Measurements from ENCODE around the gene SLC29A1.

SLC29A1 gene

DNA sequence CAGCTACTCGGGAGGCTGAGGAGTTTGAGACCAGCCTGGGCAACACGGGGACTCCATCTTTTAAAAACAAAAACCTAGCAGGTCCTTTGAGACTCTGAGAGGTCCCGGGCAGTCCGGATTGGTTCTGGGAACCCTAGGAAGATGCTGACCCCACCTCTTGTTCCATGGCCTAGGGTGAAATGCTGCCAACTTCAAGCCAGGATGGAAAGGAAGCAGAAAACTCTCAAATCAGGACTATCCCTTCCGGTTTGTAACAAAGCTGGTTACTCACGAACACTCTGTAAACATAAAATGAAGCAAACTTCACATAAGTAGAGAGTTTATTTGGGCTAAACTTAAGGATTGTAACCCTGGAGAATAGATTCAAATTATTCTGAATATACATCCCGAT lies 36.8 kb upstream of the SLC29A1 start:
- Histone ChIP-seq H3K27me3 (ENCODE audit: insufficient read depth, poor library complexity, severe bottlenecking) (no peaks in the 10 kb centered on the region), H3K4me3 (replicated peaks; ENCODE audit: insufficient read depth, low read length) (no peak overlapping the region), H3K27ac (replicated peaks) (no peak overlapping the region)
- no peak for DNase-seq (ENCODE audit: low read depth in 1 of 2, low spot score in 1 of 2)
- TF ChIP-seq POLR2AphosphoS5 (IDR thresholded peaks at IDR 0.05; ENCODE audit: low read depth): no peak
- no peak for TF ChIP-seq GABPA (IDR thresholded peaks at IDR 0.05; ENCODE audit: low read depth)
- no peak for TF ChIP-seq SPI1 (IDR thresholded peaks at IDR 0.05; ENCODE audit: borderline replicate concordance, low read depth)
- no peak for TF ChIP-seq CTCF (IDR thresholded peaks at IDR 0.05; ENCODE audit: insufficient read depth, low read length)
- TF ChIP-seq, protein P1, sequence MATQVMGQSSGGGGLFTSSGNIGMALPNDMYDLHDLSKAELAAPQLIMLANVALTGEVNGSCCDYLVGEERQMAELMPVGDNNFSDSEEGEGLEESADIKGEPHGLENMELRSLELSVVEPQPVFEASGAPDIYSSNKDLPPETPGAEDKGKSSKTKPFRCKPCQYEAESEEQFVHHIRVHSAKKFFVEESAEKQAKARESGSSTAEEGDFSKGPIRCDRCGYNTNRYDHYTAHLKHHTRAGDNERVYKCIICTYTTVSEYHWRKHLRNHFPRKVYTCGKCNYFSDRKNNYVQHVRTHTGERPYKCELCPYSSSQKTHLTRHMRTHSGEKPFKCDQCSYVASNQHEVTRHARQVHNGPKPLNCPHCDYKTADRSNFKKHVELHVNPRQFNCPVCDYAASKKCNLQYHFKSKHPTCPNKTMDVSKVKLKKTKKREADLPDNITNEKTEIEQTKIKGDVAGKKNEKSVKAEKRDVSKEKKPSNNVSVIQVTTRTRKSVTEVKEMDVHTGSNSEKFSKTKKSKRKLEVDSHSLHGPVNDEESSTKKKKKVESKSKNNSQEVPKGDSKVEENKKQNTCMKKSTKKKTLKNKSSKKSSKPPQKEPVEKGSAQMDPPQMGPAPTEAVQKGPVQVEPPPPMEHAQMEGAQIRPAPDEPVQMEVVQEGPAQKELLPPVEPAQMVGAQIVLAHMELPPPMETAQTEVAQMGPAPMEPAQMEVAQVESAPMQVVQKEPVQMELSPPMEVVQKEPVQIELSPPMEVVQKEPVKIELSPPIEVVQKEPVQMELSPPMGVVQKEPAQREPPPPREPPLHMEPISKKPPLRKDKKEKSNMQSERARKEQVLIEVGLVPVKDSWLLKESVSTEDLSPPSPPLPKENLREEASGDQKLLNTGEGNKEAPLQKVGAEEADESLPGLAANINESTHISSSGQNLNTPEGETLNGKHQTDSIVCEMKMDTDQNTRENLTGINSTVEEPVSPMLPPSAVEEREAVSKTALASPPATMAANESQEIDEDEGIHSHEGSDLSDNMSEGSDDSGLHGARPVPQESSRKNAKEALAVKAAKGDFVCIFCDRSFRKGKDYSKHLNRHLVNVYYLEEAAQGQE (IDR thresholded peaks at IDR 0.05; ENCODE audit: insufficient replicate concordance, low read depth): no peak

DNA sequence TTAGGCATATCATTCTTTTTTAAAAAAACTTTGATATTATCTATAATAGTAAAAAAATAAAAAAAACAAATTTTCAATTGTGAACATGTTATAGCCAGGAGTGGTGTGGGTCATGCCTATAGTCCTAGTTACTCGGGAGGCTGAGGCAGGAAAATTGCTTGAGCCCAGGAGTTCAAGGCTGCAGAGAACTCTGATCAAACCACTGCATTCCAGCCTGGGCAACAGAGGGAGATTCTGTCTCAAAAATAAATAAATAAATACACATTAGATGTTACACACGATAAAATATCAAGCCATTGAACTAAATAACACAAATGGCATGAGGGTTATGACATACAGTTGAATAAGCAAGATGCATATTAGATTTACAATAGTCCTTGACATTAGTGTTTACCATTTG lies 34.6 kb upstream of the SLC29A1 start:
- no peak overlapping the region for H3K27ac ChIP-seq (replicated peaks)
- DNase-seq (ENCODE audit: low read depth in 1 of 2, low spot score in 1 of 2): no peak
- no peak for TF ChIP-seq CTCF (IDR thresholded peaks at IDR 0.05; ENCODE audit: insufficient read depth, low read length)
- TF ChIP-seq POLR2AphosphoS5 (IDR thresholded peaks at IDR 0.05; ENCODE audit: low read depth): no peak
- no peak for TF ChIP-seq SPI1 (IDR thresholded peaks at IDR 0.05; ENCODE audit: borderline replicate concordance, low read depth)
- TF ChIP-seq, protein P1 (IDR thresholded peaks at IDR 0.05; ENCODE audit: insufficient replicate concordance, low read depth): no peak
- TF ChIP-seq GABPA (IDR thresholded peaks at IDR 0.05; ENCODE audit: low read depth): no peak
- H3K4me3 ChIP-seq (replicated peaks; ENCODE audit: insufficient read depth, low read length): no peak overlapping the region
- H3K27me3 ChIP-seq (ENCODE audit: insufficient read depth, poor library complexity, severe bottlenecking): no peaks in the 10 kb centered on the region

DNA sequence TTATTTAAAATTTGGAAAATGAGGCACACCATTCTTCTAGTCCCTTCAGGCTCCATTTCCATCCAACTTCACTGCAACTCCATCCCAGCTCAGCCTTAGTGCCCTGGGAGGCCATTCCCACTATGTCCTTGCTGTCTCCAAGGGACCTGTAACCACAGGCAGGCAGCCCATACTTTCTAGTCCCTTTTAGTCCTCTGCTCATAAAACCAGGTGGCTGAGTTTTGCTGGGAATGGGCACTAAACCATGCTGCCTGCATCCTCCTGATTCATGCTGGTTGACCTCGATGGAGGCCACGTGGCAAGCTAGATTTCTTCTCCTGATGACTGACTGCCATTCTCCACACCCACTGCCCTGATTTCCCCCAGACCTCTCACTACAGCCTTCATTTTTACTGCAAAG lies 34.1 kb upstream of the SLC29A1 start:
- Histone ChIP-seq H3K27me3 (ENCODE audit: insufficient read depth, poor library complexity, severe bottlenecking) (no peaks in the 10 kb centered on the region), H3K27ac (replicated peaks) (no peak overlapping the region), H3K4me3 (replicated peaks; ENCODE audit: insufficient read depth, low read length) (no peak overlapping the region)
- DNase-seq (ENCODE audit: low read depth in 1 of 2, low spot score in 1 of 2): no peak
- TF ChIP-seq GABPA (IDR thresholded peaks at IDR 0.05; ENCODE audit: low read depth): no peak
- no peak for TF ChIP-seq SPI1 (IDR thresholded peaks at IDR 0.05; ENCODE audit: borderline replicate concordance, low read depth)
- TF ChIP-seq, protein P1 (IDR thresholded peaks at IDR 0.05; ENCODE audit: insufficient replicate concordance, low read depth): no peak
- TF ChIP-seq CTCF (IDR thresholded peaks at IDR 0.05; ENCODE audit: insufficient read depth, low read length): no peak
- TF ChIP-seq POLR2AphosphoS5 (IDR thresholded peaks at IDR 0.05; ENCODE audit: low read depth): no peak

All from HL-60 (cell line).